Trophoblast cell (in vitro differentiated cells and primary cell): ENCODE data around the gene SLC9C2.
"Not testable (repeated sequence)": the region's sequence is repeated elsewhere in the genome, so short reads cannot be mapped to it uniquely, and the experiment has no call there.

Source experiments
- DNase-seq, 2 donors: peaks; one replicate each; pipeline ENCODE4 v3.0.0-alpha.2; 2016
- H2AFZ ChIP-seq: 2 replicates; pipeline ENCODE4 v1.6.1; 2013; ENCODE audit warnings: low read length, moderate library complexity, mild to moderate bottlenecking; ENCODE audit not compliant: insufficient read depth, poor library complexity
- H2AK5ac ChIP-seq: 2 replicates; pipeline ENCODE4 v1.6.1; 2013; ENCODE audit warnings: mild to moderate bottlenecking, low read length
- H2BK120ac ChIP-seq: 2 replicates; pipeline ENCODE4 v1.6.1; 2013; ENCODE audit warnings: low read length, mild to moderate bottlenecking, moderate library complexity; ENCODE audit not compliant: insufficient read depth, poor library complexity
- H2BK12ac ChIP-seq: 2 replicates; pipeline ENCODE4 v1.6.1; 2013; ENCODE audit warnings: mild to moderate bottlenecking, low read length, moderate library complexity
- H2BK5ac ChIP-seq: 2 replicates; pipeline ENCODE4 v1.6.1; 2013; ENCODE audit warnings: low read length, low read depth, moderate library complexity, mild to moderate bottlenecking; ENCODE audit not compliant: poor library complexity
- H3K14ac ChIP-seq: 2 replicates; pipeline ENCODE4 v1.6.1; 2013; ENCODE audit warnings: mild to moderate bottlenecking, low read length
- H3K18ac ChIP-seq: 2 replicates; pipeline ENCODE4 v1.6.1; 2013; ENCODE audit warnings: mild to moderate bottlenecking, low read length
- H3K23ac ChIP-seq: 2 replicates; pipeline ENCODE4 v1.6.1; 2013; ENCODE audit warnings: low read length
- H3K27ac ChIP-seq: 2 replicates; pipeline ENCODE4 v1.5.1; 2013; ENCODE audit warnings: low read depth, mild to moderate bottlenecking, inconsistent platforms, low read length, moderate library complexity
- H3K27me3 ChIP-seq: 2 replicates; pipeline ENCODE4 v1.6.1; 2013; ENCODE audit warnings: inconsistent platforms, mild to moderate bottlenecking, low read length, moderate library complexity; ENCODE audit not compliant: insufficient read depth
- H3K36me3 ChIP-seq, 2 experiments: 1 replicate in 1 of 2; 2 replicates in 1 of 2; pipeline ENCODE4 v1.6.1; 2013; ENCODE audit warnings: low read length in 2 of 2, mild to moderate bottlenecking in 2 of 2, moderate library complexity in 1 of 2; ENCODE audit not compliant: insufficient read depth in 2 of 2, control insufficient read depth in 1 of 2
- H3K4ac ChIP-seq: 2 replicates; pipeline ENCODE4 v1.6.1; 2013; ENCODE audit warnings: low read depth, mild to moderate bottlenecking, low read length, moderate library complexity
- H3K4me1 ChIP-seq, 2 experiments: 1 replicate in 1 of 2; 2 replicates in 1 of 2; pipeline ENCODE4 v1.6.1; 2013; ENCODE audit warnings: low read length in 2 of 2, mild to moderate bottlenecking in 2 of 2, moderate library complexity in 1 of 2; ENCODE audit not compliant: insufficient read depth in 2 of 2, control insufficient read depth in 1 of 2
- H3K4me2 ChIP-seq: 2 replicates; pipeline ENCODE4 v1.6.1; 2013; ENCODE audit warnings: inconsistent platforms, mild to moderate bottlenecking, low read length, moderate library complexity
- H3K4me3 ChIP-seq: 2 replicates; pipeline ENCODE4 v1.5.1; 2013; ENCODE audit warnings: mild to moderate bottlenecking, low read depth, low read length, inconsistent platforms
- H3K79me1 ChIP-seq: one replicate; pipeline ENCODE4 v1.6.1; 2013; ENCODE audit warnings: low read length
- H3K79me2 ChIP-seq: 2 replicates; pipeline ENCODE4 v1.6.1; 2013; ENCODE audit warnings: low read length, mild to moderate bottlenecking; ENCODE audit not compliant: control insufficient read depth, insufficient read depth, poor library complexity
- H3K9ac ChIP-seq: 2 replicates; pipeline ENCODE4 v1.6.1; 2013; ENCODE audit warnings: mild to moderate bottlenecking, low read length
- H3K9me3 ChIP-seq: 2 replicates; pipeline ENCODE4 v1.6.1; 2013; ENCODE audit warnings: low read depth, mild to moderate bottlenecking, control low read depth, inconsistent platforms, low read length; ENCODE audit not compliant: insufficient read depth
- H4K12ac ChIP-seq: 2 replicates; pipeline ENCODE4 v1.6.1; 2013; ENCODE audit warnings: low read depth, mild to moderate bottlenecking, low read length, moderate library complexity
- H4K8ac ChIP-seq: 2 replicates; pipeline ENCODE4 v1.6.1; 2013; ENCODE audit warnings: low read depth, mild to moderate bottlenecking, low read length, moderate library complexity
- H4K91ac ChIP-seq: one replicate; pipeline ENCODE4 v1.6.1; 2013; ENCODE audit warnings: low read depth, mild to moderate bottlenecking, low read length, moderate library complexity
- WGBS: extraction: QIAGEN DNeasy Blood & Tissue Kit; methylation state at CpG from one replicate; pipeline ENCODE4 v1.1.7; 2013; ENCODE audit warnings: missing lambda C conversion rate; ENCODE audit not compliant: insufficient read length, insufficient coverage; ENCODE audit errors: extremely low coverage; 5-methylcytosine and 5-hydroxymethylcytosine counted together

Gene SLC9C2

DNA sequence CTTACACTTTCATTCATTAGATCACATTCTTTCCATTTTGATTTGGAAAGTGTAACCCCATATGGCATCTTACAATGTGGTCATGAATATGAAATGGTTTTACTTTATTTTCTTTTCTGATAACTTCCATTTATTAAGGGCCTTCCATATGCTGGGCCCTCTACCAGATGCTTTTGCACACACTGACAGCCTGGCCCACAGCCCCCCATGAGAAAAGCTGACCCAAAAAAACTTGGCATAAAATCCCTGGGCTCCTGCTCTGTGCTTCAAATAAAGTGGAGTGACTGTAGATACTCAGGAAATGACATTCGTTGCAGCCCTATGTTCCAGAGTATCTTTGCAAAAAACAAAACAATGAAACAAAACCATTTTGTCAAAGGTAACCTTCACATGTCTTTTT, 76.9 kb downstream of the SLC9C2 start:
- no peak overlapping the region for H3K4ac ChIP-seq
- no peak overlapping the region for H2AFZ ChIP-seq
- no peak overlapping the region for H4K91ac ChIP-seq
- H3K18ac ChIP-seq = no peak overlapping the region
- no peak overlapping the region for H2AK5ac ChIP-seq
- no peak overlapping the region for H4K12ac ChIP-seq
- no peak overlapping the region for H2BK12ac ChIP-seq
- H3K14ac ChIP-seq = no peak overlapping the region
- H3K79me2 ChIP-seq = no peaks in the 10 kb centered on the region
- H4K8ac ChIP-seq = no peak overlapping the region
- no peaks in the 10 kb centered on the region for H3K4me1 ChIP-seq
- no peaks in the 10 kb centered on the region for H3K36me3 ChIP-seq
- no peak overlapping the region for H2BK5ac ChIP-seq
- no peaks in the 10 kb centered on the region for H3K9me3 ChIP-seq
- WGBS = no CpG with 5 or more reads among the region's 1 CpG
- H3K23ac ChIP-seq = no peak overlapping the region
- H3K4me2 ChIP-seq = no peak overlapping the region
- H2BK120ac ChIP-seq = no peak overlapping the region
- no peak overlapping the region for H3K9ac ChIP-seq
- no peaks in the 10 kb centered on the region for H3K79me1 ChIP-seq
- DNase-seq = no peak
- no peak overlapping the region for H3K27ac ChIP-seq
- no peaks in the 10 kb centered on the region for H3K27me3 ChIP-seq
- H3K4me3 ChIP-seq = no peak overlapping the region

GRCh38 chr1:173523329-173523728, 79.5 kb downstream of the SLC9C2 start:
- Histone ChIP-seq H2BK12ac (no peak overlapping the region), H3K36me3 (no peaks in the 10 kb centered on the region), H3K79me1 (no peaks in the 10 kb centered on the region), H4K12ac (no peak overlapping the region), H3K9me3 (no peaks in the 10 kb centered on the region), H3K4me3 (no peak overlapping the region), H3K14ac (no peak overlapping the region), H2AFZ (no peak overlapping the region), H3K9ac (no peak overlapping the region), H2AK5ac (no peak overlapping the region), H4K8ac (no peak overlapping the region), H3K23ac (no peak overlapping the region), H2BK120ac (no peak overlapping the region), H2BK5ac (no peak overlapping the region), H3K4me2 (no peak overlapping the region), H3K79me2 (no peaks in the 10 kb centered on the region), H3K27ac (no peak overlapping the region), H4K91ac (no peak overlapping the region), H3K27me3 (no peaks in the 10 kb centered on the region), H3K4me1 (no peaks in the 10 kb centered on the region), H3K4ac (no peak overlapping the region), H3K18ac (no peak overlapping the region)
- DNase-seq = no peak
- no CpG with 5 or more reads among the region's 3 CpGs for whole genome bisulfite sequencing

DNA sequence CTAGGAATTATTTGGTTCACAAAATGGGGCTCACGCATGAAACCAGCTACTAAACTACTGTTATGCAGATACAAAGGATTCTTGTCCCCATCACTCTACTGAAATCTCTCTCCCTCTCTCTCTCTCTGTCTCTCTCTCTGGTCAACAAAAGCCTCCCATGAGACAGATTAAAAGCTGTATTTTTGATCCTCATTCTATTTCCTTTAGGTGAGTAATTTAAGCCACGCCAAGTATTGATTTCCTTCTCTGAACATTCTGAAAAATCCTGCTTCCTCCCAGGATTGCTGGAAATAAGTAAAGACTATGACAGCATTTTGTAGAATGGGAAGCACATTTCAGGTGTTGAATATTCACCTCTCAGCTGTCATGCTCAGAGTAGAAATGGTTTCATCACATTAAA, 82.1 kb downstream of the SLC9C2 start:
- Histone ChIP-seq H3K18ac (no peak overlapping the region), H3K9ac (no peak overlapping the region), H3K36me3 (no peaks in the 10 kb centered on the region), H3K79me2 (no peaks in the 10 kb centered on the region), H2BK5ac (no peak overlapping the region), H2BK120ac (no peak overlapping the region), H4K12ac (no peak overlapping the region), H3K23ac (no peak overlapping the region), H3K4me2 (no peak overlapping the region), H3K27me3 (no peaks in the 10 kb centered on the region), H4K8ac (no peak overlapping the region), H4K91ac (no peak overlapping the region), H3K27ac (no peak overlapping the region), H3K4me1 (no peaks in the 10 kb centered on the region), H2AFZ (no peak overlapping the region), H2AK5ac (no peak overlapping the region), H3K4me3 (no peak overlapping the region), H3K9me3 (no peaks in the 10 kb centered on the region), H3K4ac (no peak overlapping the region), H2BK12ac (no peak overlapping the region), H3K79me1 (no peaks in the 10 kb centered on the region), H3K14ac (no peak overlapping the region)
- WGBS = no CpG with 5 or more reads among the region's 2 CpGs
- no peak for DNase-seq

- H3K27me3 ChIP-seq, H3K36me3 ChIP-seq, H3K4me1 ChIP-seq, H3K4ac ChIP-seq, H3K79me1 ChIP-seq, H4K91ac ChIP-seq, H3K4me3 ChIP-seq, H2BK120ac ChIP-seq, H3K23ac ChIP-seq, H3K4me2 ChIP-seq, H3K9ac ChIP-seq, H2AK5ac ChIP-seq, H2AFZ ChIP-seq, DNase-seq, H3K14ac ChIP-seq, H3K9me3 ChIP-seq, H3K27ac ChIP-seq, H3K18ac ChIP-seq, H2BK12ac ChIP-seq, H3K79me2 ChIP-seq, H4K8ac ChIP-seq, H2BK5ac ChIP-seq, H4K12ac ChIP-seq: not testable (repeated sequence)
- no CpG with 5 or more reads among the region's 1 CpG for WGBS
Observed at GRCh38 chr1:173514503-173514902, 88.4 kb downstream of the SLC9C2 start.
